ENCODE results near the gene PTPRN2.
"Not testable (repeated sequence)": the region's sequence is repeated elsewhere in the genome, so short reads cannot be mapped to it uniquely, and the experiment has no call there.

The PTPRN2 gene

DNA sequence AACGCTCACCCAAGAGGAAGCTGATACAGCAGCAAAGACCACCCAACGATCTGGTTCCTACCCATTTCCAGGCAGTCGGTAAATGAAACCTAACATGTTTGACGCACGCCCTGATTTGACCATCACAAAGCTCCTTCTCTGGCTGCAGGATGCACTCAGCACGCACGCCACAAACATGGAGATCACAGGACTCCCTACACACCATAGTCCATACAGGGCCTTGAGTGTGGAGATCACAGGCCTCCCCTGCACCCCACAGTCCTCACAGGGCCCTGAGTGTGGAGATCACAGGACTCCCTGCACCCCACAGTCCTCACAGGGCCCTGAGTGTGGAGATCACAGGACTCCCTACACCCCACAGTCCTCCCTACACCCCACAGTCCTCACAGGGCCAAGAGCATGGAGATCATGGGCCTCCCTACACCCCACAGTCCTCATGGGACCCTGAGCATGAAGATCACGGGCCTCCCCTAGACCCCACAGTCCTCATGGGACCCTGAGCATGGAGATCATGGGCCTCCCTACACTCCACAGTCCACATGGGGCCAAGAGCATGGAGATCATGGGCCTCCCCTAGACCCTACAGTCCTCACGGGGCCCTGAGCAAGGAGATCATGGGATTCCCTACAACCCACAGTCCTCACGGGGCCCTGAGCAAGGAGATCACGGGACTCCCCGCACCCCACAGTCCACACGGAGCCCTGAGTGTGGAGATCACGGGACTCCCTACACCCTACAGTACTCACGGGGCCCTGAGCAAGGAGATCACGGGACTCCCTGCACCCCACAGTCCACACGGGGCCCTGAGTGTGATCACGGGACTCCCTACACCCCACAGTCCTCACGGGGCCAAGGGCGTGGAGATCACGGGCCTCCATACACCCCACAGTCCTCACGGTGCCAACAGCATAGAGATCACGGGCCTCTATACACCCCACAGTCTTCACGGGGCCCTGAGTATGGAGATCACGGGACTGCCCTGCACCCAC, 841.6 kb downstream of the PTPRN2 start:
- DNase-seq: no peak

GRCh38 chr7:157744786-157745601, 842.6 kb downstream of the PTPRN2 start:
- DNase-seq: no peak

DNA sequence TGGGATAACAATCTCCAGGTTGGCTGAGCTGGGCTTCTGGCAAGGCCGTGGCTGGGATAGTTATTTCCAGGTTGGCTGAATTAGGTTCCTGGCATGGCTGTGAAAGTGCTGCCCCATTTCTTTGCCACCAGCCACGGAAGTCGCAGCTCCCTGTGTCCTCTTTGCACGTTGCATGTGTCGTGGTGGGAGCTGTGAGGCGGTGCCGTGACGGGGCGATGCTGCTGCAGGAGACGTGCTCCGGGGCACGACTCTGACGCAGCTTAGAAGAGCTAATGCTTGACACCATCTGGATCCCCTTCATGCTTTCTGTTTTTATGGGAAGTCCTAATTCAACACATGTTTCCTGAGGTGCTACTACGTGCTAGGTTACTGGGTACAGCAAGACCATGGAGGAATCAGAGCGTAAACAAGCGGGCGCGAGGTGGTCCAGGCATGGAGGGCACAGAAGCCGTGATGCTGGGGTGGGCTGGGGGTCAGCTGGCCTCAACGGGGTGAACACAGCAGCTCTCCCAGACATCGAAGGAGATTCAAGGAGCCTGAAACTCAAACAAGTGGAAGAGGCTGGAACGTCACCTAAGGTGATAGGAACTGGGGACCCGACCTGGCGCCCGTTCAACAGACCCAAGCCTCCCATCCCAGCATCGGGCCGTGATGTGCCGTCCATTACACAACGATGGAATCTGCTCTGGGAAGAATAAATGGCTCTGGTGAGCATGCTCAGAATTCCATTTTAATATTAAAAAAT, 843.7 kb downstream of the PTPRN2 start:
- DNase-seq: no peak

- DNase-seq: no peak
Measured at GRCh38 chr7:157740251-157740798, 847.3 kb downstream of the PTPRN2 start.

- DNase-seq: no peak
Measured at GRCh38 chr7:157739650-157740049, 848.0 kb downstream of the PTPRN2 start.

- DNase-seq: no peak
Measured at GRCh38 chr7:157739031-157739430, 848.6 kb downstream of the PTPRN2 start.

DNA sequence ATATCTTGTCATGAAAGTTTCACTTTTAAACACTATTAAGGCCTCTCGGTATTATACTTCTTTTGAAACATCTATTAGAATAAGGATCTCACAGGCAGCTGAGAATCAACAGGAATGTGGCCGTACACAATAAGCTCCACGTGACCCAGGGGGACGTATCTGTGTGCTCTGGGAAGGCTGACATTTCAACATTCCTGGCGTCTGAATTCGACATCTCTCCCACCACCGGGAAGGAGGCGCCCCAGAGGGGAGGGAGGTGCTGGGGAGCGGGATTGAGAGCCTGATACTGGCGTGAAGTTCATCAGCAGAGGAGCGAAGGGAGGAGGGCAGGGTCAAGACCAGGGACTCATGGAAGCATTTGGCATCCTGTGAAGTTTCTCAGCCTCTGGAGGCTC, 849.6 kb downstream of the PTPRN2 start:
- no peak for DNase-seq

DNA sequence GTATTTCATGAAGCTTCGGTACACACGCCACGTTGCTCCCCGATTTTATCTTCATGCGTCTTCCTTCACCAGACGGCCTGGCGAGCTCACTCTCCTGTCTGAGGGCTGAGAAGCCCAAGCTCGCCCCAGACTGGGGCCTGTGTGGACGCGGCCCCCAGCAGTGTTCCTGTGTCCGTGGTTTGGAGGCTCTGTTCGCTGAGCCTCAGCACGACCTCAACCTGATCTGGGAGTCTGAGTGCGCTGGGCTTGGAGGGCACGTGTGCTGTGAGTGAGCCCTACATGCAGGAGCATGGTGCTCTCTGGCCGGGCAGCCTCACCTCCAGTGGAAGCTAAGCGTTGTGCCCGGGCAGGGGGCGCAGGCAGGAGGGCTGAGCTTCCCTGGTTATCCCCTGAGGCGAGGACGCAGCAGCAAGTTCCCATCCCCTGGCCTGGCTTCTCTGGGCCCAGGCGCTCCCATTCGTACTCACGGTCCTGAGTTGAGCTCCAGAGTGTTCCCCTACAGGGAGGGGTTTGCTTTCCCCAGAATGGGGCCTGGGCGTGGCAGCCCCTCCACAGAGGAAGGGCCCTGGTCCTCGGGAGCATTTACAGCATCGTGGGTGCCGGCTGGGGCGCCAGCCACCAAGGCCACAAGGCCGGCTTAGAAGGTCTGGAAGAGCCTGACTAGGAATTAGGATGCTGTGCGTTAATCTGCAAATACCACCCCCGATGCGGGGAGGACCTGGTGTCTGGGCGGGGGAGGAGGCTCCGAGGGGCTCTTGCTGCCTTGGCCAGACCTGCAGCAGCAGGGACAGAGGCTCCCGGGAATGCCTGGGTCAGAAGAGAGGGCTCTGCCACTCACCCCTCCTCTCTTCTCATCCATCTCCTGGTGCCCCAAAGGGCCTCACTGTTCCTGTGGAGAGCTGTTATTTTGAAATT, 850.2 kb downstream of the PTPRN2 start:
- DNase-seq: no peak

DNA sequence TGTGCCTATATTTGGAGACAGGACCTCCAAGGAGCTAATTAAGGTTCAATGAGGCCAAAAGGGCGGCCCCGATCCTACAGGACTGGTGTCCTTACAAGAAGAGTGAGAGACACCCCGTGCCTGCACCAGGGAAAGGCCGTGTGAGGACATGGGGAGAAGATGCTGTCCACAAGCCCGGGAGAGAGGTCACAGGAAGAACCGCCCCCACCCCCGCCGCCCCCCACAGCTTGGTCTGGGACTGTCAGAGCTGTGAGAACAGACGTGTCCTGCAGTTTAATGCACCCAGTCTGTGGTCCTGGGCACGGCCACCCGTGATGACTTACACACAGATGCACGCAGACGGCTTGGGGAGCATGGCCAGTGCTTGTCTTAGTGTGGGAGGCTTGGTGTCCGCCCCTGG, 851.3 kb downstream of the PTPRN2 start:
- DNase-seq: no peak

- no peak for DNase-seq
Measured at GRCh38 chr7:157735826-157736225, 851.8 kb downstream of the PTPRN2 start.

DNA sequence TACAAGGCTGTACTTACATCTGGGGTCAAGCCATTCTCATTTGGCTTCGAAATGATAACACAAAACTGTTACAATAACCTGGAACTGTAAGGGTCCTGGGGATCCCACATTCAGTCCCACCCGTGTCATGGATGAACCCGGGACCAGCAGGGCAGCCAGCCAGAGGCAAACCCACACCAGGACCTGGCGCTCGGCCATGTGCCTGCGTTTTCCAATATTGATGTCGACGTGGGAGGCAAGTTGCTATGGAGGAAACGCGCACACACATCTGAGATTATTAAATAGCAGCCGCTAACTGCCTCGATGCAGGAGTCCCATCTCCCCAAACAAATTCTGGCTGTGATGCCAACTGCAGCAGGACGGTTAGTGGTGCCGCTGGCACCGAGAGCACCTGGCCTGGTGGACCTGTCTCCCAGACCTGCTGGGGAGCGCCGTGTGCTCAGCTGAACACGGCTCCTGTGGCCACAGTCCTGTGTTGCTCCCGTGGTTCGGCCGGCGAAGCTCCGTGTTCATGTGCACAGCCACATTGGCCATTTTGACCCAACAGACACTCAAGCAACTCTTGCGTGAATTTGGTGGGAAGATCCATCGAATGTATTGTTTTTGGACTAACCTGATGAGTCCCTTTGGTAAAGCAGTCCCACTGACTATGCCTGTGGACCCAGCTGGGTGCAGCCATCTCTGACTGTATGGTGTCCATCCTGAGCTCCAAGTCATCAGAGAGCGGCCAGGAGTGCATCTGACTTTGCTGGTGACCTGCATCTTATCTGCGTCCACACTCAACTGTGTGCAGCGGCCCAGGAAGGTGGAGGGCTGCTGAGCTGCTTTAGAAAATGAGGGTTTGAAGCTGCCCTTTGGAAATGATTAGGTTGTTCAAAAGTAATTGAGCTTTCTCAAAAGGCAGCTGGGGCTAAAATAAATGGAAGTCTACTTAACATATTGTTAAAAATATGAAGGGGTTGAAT, 852.7 kb downstream of the PTPRN2 start:
- DNase-seq: no peak

DNA sequence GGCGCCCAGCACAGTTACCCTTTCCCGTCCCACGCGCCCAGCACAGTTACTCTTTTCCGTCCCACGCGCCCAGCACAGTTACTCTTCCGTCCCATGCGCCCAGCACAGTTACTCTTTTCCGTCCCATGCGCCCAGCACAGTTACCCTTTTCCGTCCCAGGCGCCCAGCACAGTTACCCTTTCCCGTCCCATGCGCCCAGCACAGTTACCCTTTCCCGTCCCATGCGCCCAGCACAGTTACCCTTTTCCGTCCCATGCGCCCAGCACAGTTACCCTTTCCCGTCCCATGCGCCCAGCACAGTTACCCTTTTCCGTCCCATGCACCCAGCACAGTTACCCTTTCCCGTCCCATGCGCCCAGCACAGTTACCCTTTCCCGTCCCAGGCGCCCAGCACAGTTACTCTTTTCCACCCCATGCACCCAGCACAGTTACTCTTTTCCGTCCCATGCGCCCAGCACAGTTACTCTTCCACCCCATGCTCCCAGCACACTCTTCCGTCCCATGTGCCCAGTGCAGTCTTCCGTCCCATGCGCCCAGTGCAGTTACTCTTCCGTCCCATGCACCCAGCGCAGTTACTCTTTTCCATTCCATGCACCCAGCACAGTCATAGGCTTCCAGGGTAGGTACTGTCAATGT, 853.7 kb downstream of the PTPRN2 start:
- not testable (repeated sequence) for DNase-seq

GRCh38 chr7:157731126-157731525, 856.5 kb downstream of the PTPRN2 start:
- no peak for DNase-seq

DNA sequence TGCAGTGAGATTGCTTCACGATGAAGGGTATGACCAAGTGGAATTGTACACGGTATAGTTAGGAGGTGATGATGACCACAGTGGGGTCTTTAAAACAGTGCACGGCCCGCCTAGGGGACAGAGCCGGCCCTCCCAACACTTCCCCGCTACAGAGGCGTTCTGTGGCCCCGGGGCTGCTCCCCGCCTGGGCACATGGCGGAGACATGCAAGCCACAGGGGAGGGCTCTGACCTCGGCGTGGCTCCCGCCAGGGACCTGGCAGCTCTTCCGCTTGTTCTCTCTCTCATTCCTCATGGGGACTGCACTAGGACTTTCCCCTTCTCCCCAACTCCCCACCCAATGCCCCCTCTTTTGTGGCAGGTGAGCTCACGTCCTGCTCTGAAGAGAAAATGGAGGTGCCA, 857.0 kb downstream of the PTPRN2 start:
- no peak for DNase-seq

DNA sequence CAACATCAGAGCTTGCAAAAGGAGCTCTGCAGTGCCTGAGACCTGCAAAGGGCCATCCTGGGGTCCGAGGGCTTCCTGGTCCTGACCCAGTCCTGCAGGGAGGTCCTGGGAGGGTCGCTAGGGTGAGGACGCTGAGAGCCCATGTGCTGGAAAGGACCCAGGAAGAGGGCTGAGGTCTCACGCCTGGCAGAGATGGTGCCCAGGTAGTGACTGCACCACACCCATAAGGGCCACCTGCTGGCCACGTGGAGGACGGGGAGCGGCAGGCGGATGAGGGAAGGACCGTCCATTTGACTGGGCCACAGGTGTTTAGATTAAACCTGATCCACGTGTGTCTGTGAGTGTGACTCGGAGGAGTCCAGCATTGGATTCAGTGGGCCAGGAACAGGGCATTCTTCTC, 858.1 kb downstream of the PTPRN2 start:
- DNase-seq: no peak

- DNase-seq: no peak
Measured at GRCh38 chr7:157727964-157728615, 859.5 kb downstream of the PTPRN2 start.

DNA sequence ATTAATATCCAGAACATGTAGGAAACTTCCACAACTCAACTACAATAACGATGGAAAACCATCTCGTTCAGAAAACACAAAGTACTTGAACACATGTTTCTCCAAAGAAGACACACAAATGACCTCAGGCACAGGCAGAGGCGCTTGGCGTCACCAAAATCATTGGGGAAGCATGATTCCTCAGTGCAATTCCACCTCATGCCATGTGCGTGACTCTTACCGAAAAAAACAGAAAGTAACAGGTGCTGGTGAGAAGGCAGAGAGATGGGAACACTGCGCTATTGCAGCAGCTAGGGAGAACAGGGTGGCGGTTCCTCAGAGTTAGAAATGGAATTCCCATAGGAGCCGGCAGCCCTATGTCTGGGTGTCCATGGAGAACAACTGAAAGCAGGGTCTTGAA, 860.9 kb downstream of the PTPRN2 start:
- DNase-seq: no peak

DNA sequence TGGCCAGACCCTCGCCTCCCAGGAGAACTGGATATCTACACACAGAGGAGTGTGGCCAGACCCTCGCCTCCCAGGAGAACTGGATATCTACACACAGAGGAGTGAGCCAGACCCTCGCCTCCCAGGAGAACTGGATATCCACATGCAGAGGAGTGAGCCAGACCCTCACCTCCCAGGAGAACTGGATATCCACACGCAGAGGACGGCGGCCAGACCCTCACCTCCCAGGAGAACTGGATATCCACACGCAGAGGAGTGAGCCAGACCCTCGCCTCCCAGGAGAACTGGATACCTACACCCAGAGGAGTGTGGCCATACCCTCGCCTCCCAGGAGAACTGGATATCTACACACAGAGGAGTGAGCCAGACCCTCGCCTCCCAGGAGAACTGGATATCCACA, 862.3 kb downstream of the PTPRN2 start:
- not testable (repeated sequence) for DNase-seq

DNA sequence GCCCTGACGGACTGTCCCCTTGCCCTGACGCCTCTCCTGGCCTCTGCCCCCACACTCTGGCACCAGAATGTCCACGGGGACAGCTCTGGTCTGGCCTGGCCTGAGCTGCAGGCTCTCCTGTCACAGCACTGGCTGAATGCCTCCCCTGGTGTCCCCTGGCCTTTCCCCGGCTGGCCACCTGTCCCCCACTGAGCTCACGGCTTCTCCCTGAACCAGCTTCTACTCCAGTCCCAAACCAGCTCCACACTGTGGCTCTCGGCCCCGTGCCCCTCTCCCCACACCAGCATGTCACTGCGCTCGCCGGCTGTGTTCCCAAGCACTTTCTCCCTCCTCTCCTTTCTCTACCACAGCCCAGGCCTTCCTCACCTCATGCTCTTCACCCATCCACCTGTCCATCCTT, 864.4 kb downstream of the PTPRN2 start:
- no peak for DNase-seq
